Measurements from ENCODE around the gene AWAT1.

AWAT1 gene

DNA sequence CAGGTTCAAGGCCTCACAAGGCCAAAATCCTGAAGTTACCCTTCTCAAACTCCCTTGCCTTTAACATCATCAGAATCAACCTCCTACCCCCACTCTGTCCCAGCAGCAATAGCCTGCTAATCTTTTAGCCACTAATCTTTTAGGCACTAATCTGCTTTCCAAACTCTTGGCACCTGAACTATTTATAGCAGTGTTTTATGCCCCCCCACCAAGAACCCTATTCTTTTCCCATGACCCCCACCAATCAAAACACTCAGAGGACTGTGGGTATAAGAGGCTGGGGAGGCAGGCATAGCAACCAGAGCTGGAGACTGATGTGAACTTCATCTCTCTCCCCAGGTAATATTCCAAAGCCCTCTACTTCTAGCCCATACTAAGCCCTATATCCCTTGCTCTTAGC is 33.6 kb downstream of the AWAT1 start, which contains the start of gene ARR3:
ARR3 (plus strand) TSS at position 301 of the 400 bp plus-strand sequence. CDS start 1,052 bp downstream, outside the sequence.
- TF ChIP-seq, protein P1, sequence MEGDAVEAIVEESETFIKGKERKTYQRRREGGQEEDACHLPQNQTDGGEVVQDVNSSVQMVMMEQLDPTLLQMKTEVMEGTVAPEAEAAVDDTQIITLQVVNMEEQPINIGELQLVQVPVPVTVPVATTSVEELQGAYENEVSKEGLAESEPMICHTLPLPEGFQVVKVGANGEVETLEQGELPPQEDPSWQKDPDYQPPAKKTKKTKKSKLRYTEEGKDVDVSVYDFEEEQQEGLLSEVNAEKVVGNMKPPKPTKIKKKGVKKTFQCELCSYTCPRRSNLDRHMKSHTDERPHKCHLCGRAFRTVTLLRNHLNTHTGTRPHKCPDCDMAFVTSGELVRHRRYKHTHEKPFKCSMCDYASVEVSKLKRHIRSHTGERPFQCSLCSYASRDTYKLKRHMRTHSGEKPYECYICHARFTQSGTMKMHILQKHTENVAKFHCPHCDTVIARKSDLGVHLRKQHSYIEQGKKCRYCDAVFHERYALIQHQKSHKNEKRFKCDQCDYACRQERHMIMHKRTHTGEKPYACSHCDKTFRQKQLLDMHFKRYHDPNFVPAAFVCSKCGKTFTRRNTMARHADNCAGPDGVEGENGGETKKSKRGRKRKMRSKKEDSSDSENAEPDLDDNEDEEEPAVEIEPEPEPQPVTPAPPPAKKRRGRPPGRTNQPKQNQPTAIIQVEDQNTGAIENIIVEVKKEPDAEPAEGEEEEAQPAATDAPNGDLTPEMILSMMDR (IDR thresholded peaks at IDR 0.05): no peak

DNA sequence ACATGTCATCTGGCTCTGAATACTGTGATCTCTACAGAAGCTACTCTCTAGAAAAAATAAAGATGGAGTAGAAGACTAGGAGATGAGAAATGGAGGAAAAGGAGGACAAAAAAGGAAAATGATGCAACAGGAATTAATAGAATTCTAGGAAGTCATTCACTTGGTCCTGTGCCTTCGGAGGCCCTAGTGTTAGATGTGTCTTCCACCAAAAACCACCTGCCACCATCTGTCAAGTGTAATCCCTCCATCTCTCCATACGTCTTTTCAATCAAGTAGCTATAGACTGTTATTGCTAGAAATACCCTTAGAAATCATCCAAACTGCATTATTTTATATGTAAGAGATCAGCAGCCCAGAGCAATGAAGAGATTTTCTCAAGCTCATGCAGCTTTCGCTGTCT is 44.6 kb downstream of the AWAT1 start:
- TF ChIP-seq, protein P1 (IDR thresholded peaks at IDR 0.05): no peak

DNA sequence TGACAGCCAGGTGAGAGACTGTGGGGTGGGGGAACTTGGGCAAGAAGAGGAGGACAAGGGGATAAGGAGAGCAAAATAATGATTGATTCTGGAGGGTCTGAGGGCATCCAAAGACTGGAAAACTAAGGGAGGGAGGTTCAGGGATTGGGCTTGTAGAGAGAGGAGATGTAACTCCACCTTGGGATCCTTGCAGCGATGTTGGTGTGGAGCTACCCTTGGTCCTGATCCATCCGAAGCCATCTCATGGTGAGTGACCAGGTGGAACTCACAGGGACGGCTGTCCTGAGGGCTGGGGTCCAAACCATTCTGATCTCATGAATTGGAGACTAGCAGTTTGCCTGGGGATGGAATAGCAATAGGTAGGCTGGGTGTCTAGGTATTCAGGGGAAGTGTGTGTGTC is 46.1 kb downstream of the AWAT1 start:
- TF ChIP-seq, protein P1 (IDR thresholded peaks at IDR 0.05): no peak

DNA sequence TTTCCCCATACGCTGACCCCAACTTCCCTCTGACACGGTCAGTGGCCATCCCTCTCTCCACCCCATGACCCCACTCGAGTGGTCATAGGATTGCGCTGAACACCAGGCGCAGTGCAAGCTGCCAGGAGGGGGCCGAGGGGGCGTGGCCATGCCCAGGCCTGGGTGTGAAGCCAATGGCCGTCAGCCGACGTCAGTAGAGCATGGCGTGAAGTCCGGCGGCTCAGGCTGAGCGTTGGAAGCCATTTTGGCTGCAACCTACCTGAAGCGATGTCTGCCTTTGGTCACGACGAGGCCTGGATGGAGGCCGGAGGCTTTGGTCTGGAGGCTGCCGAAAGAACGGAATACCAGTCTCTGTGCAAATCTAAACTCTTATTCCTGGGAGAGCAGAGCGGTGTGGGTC is 47.5 kb downstream of the AWAT1 start, which contains the start of gene RAB41:
RAB41 (plus strand) TSS at position 222 of the 400 bp plus-strand sequence; CDS start at position 268, 46 bp downstream.
- TF ChIP-seq, protein P1 (IDR thresholded peaks at IDR 0.05): no peak

DNA sequence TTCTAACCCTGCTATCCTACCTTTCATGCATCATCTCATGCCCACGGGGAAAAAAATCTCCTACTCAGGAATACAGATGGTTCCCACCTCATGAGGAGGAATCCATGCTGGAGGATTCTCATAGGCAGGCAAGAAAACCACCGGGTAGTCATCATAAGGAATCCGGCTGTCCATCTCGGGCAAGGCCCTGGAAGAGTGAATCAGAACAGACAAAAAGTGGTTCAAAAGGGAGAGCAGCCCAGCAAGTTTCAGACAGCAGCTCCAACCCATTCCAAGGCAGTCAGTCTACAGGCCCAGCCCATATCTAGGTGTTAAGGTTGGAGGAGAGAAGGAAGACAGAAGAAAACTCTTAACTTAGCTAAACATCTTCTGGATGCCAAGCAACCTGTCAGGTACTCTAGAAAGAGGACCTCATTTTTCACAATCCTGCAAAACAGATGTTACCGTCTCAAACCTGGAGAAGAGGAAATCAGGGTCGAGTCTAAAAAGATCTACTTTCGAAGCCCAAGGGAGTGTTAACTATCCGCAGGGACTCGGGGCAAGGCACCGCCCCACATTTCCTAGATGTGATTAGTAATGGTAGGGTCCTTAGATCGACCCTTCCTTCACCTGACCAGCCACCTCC is 54.8 kb downstream of the AWAT1 start:
- TF ChIP-seq, protein P1 (IDR thresholded peaks at IDR 0.05): no peak
